ENCODE results near the gene FASN.
"Not testable (repeated sequence)": the region's sequence is repeated elsewhere in the genome, so short reads cannot be mapped to it uniquely, and the experiment has no call there.

Gene FASN

DNA sequence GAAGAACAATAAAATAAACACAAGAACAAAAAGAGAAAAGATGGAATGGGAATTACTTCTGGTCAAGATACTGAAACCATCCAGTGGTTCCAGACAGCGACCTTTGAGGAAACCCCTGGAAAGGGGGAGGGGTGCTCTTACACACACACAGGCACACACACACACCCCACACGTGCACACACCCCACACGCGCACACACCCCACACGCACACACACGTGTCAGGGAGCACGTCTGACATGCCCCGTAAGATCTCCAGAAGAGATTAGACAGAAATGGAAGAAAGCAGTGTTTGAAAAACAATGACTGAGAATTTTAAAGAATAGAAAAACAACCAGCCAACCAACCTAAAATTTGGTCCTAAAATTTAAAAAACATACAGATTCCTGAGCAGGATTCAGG is 45.3 kb upstream of the FASN start:
- TF ChIP-seq, protein P1, sequence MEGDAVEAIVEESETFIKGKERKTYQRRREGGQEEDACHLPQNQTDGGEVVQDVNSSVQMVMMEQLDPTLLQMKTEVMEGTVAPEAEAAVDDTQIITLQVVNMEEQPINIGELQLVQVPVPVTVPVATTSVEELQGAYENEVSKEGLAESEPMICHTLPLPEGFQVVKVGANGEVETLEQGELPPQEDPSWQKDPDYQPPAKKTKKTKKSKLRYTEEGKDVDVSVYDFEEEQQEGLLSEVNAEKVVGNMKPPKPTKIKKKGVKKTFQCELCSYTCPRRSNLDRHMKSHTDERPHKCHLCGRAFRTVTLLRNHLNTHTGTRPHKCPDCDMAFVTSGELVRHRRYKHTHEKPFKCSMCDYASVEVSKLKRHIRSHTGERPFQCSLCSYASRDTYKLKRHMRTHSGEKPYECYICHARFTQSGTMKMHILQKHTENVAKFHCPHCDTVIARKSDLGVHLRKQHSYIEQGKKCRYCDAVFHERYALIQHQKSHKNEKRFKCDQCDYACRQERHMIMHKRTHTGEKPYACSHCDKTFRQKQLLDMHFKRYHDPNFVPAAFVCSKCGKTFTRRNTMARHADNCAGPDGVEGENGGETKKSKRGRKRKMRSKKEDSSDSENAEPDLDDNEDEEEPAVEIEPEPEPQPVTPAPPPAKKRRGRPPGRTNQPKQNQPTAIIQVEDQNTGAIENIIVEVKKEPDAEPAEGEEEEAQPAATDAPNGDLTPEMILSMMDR (conservative IDR thresholded peaks at IDR 0.05; ENCODE audit: low read length), result no peak
- TF ChIP-seq EZH2phosphoT487 (IDR thresholded peaks at IDR 0.05; ENCODE audit: borderline replicate concordance), result no peak
- Histone ChIP-seq H3K79me2 (ENCODE audit: insufficient read depth, low read length) (peaks cover 5% of the 10 kb centered on the region; the same call in 1 of the 2 replicates), H3K4me1 (ENCODE audit: insufficient read depth, low read length, poor library complexity, severe bottlenecking) (no peaks in the 10 kb centered on the region), H3K36me3 (ENCODE audit: insufficient read depth, low read length) (peaks cover 29% of the 10 kb centered on the region; the same call in 1 of the 2 replicates), H3K4me3 (ENCODE audit: low read length, poor library complexity, severe bottlenecking) (no peak overlapping the region), H2AFZ (ENCODE audit: low read length) (no peak overlapping the region), H3K4me2 (ENCODE audit: low read depth, low read length, poor library complexity, severe bottlenecking) (no peak overlapping the region), H3F3A (ENCODE audit: low read depth) (no peaks in the 10 kb centered on the region), H3K9me3 (ENCODE audit: insufficient read depth, low read depth, low read length) (no peaks in the 10 kb centered on the region), H3K27me3 (ENCODE audit: insufficient read depth, low read length, poor library complexity, severe bottlenecking) (no peaks in the 10 kb centered on the region), H3K9ac (ENCODE audit: low read depth, low read length, poor library complexity, severe bottlenecking) (no peak overlapping the region), H4K20me1 (ENCODE audit: insufficient read depth, low read length, poor library complexity, severe bottlenecking) (no peaks in the 10 kb centered on the region), H3K9me2 (replicated peaks; ENCODE audit: low read depth, low read length) (no peaks in the 10 kb centered on the region)

DNA sequence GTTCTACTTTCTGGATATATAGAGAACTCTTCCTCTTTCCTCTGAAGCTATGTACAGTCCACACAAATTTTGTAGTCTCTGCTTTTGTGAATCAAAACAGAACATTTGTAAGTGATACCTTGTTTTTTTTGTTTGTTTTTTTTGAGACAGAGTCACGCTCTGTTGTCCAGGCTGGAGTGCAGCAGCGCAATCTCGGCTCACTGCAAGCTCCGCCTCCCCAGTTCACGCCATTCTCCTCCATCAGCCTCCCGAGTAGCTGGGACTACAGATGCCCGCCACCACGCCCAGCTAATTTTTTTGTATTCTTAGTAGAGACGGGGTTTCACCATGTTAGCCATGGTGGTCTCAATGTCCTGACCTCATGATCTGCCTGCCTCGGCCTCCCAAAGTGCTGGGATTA is 41.9 kb upstream of the FASN start:
- H3K4me1 ChIP-seq (ENCODE audit: insufficient read depth, low read length, poor library complexity, severe bottlenecking); H3K27me3 ChIP-seq (ENCODE audit: insufficient read depth, low read length, poor library complexity, severe bottlenecking); H4K20me1 ChIP-seq (ENCODE audit: insufficient read depth, low read length, poor library complexity, severe bottlenecking); H3K79me2 ChIP-seq (ENCODE audit: insufficient read depth, low read length); H3K4me2 ChIP-seq (ENCODE audit: low read depth, low read length, poor library complexity, severe bottlenecking); H3K4me3 ChIP-seq (ENCODE audit: low read length, poor library complexity, severe bottlenecking); H3K9ac ChIP-seq (ENCODE audit: low read depth, low read length, poor library complexity, severe bottlenecking); H3K9me3 ChIP-seq (ENCODE audit: insufficient read depth, low read depth, low read length); H2AFZ ChIP-seq (ENCODE audit: low read length); H3K9me2 ChIP-seq (replicated peaks; ENCODE audit: low read depth, low read length); H3F3A ChIP-seq (ENCODE audit: low read depth): not testable (repeated sequence)
- H3K36me3 ChIP-seq (ENCODE audit: insufficient read depth, low read length), result peaks cover 17% of the 10 kb centered on the region; the same call in 1 of the 2 replicates

DNA sequence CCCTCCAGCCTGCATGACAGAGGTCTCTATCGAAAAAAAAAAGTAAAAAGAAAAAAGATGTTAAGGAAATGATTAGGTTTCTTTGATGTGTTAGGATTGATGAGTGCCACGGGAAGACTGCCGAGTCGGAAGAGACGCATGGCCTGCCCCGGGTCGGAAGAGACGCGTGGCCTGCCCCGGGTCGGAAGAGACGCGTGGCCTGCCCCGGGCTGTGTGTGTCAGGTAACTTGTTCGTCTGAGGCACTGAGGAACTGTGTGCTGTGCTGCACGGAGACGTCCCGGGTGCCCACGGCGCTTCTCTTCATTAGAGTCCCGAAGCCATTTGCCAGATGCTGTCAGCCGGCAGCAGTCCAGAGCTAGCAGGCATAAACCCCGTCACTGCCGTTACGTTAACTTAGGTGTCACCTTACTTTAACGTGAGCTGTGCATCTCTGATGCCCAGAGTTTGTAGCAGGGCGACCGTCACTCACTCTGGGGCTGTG is 40.5 kb upstream of the FASN start:
- Histone ChIP-seq H3K4me1 (ENCODE audit: insufficient read depth, low read length, poor library complexity, severe bottlenecking) (no peaks in the 10 kb centered on the region), H3F3A (ENCODE audit: low read depth) (no peaks in the 10 kb centered on the region), H4K20me1 (ENCODE audit: insufficient read depth, low read length, poor library complexity, severe bottlenecking) (no peaks in the 10 kb centered on the region), H3K9ac (ENCODE audit: low read depth, low read length, poor library complexity, severe bottlenecking) (no peak overlapping the region), H3K79me2 (ENCODE audit: insufficient read depth, low read length) (peaks cover 5% of the 10 kb centered on the region; the same call in 1 of the 2 replicates), H3K9me3 (ENCODE audit: insufficient read depth, low read depth, low read length) (no peaks in the 10 kb centered on the region), H3K9me2 (replicated peaks; ENCODE audit: low read depth, low read length) (no peaks in the 10 kb centered on the region), H3K4me2 (ENCODE audit: low read depth, low read length, poor library complexity, severe bottlenecking) (no peak overlapping the region), H3K36me3 (ENCODE audit: insufficient read depth, low read length) (peaks cover 17% of the 10 kb centered on the region; the same call in 1 of the 2 replicates), H3K4me3 (ENCODE audit: low read length, poor library complexity, severe bottlenecking) (no peak overlapping the region), H3K27me3 (ENCODE audit: insufficient read depth, low read length, poor library complexity, severe bottlenecking) (no peaks in the 10 kb centered on the region), H2AFZ (ENCODE audit: low read length) (no peak overlapping the region)
- TF ChIP-seq, protein P1 (conservative IDR thresholded peaks at IDR 0.05; ENCODE audit: low read length), result no peak
- TF ChIP-seq EZH2phosphoT487 (IDR thresholded peaks at IDR 0.05; ENCODE audit: borderline replicate concordance), result no peak

DNA sequence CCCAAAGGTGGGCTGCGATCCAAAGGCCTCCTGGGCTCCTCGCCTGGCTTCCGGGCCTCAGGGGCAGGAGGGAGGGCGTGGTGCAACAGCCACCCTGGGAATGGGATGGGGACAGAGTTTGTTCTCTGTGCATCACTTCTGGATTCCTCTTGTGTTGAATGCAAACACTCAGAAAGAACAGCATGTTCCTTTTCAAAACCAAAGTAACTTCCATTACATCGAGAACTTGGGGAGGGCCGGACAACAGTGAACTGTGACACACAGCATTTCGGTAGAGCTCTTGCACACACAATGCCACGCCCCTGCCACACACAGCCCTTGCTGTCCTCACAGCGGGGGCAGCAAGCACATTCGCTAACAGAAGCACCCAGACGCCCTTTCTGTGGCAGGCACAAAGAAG is 36.1 kb upstream of the FASN start:
- no peak for TF ChIP-seq EZH2phosphoT487 (IDR thresholded peaks at IDR 0.05; ENCODE audit: borderline replicate concordance)
- TF ChIP-seq, protein P1 (conservative IDR thresholded peaks at IDR 0.05; ENCODE audit: low read length), result no peak
- no peaks in the 10 kb centered on the region for H3K9me3 ChIP-seq (ENCODE audit: insufficient read depth, low read depth, low read length)
- no peaks in the 10 kb centered on the region for H3F3A ChIP-seq (ENCODE audit: low read depth)
- H3K27me3 ChIP-seq (ENCODE audit: insufficient read depth, low read length, poor library complexity, severe bottlenecking), result no peaks in the 10 kb centered on the region
- H3K9me2 ChIP-seq (replicated peaks; ENCODE audit: low read depth, low read length), result no peaks in the 10 kb centered on the region
- H3K4me3 ChIP-seq (ENCODE audit: low read length, poor library complexity, severe bottlenecking), result no peak overlapping the region
- peaks cover 6% of the 10 kb centered on the region; the same call in 1 of the 2 replicates for H3K36me3 ChIP-seq (ENCODE audit: insufficient read depth, low read length)
- H3K9ac ChIP-seq (ENCODE audit: low read depth, low read length, poor library complexity, severe bottlenecking), result no peak overlapping the region
- no peaks in the 10 kb centered on the region for H3K79me2 ChIP-seq (ENCODE audit: insufficient read depth, low read length)
- no peaks in the 10 kb centered on the region for H3K4me1 ChIP-seq (ENCODE audit: insufficient read depth, low read length, poor library complexity, severe bottlenecking)
- H4K20me1 ChIP-seq (ENCODE audit: insufficient read depth, low read length, poor library complexity, severe bottlenecking), result no peaks in the 10 kb centered on the region
- H2AFZ ChIP-seq (ENCODE audit: low read length), result no peak overlapping the region
- no peak overlapping the region for H3K4me2 ChIP-seq (ENCODE audit: low read depth, low read length, poor library complexity, severe bottlenecking)

DNA sequence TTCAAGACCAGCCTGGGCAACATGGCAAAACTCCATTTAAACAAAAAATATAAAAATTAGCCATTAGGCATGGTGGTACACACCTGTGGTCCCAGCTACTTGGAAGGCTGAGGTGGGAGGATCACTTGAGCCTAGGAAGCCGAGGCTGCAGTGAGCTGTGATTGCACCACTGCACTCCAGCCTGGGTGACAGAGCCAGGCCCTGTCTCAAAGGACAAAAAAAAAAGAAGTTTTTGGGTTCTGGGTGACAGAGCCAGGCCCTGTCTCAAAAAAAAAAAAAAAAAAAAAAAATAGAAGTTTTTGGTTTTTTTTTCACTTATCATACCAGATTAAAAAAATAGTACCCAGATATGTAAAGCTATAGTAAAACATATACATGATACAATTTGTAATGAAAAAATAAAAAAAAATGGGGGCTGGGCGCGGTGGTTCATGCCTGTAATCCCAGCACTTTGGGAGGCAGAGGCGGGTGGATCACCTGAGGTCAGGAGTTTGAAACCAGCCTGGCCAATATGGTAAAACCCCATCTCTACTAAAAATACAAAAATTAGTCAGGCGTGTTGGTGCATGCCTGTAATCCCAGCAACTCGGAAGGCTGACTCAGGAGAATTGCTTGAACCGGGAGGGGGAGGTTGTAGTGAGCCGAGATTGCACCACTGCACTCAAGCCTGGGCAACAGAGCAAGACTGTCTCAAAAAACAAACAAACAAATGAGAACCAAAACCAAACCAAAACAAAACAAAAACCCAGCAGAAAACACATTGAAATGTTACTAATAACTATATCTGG is 35.3 kb upstream of the FASN start:
- not testable (repeated sequence) for H3K9ac ChIP-seq (ENCODE audit: low read depth, low read length, poor library complexity, severe bottlenecking); H3K4me3 ChIP-seq (ENCODE audit: low read length, poor library complexity, severe bottlenecking); H3K36me3 ChIP-seq (ENCODE audit: insufficient read depth, low read length); H2AFZ ChIP-seq (ENCODE audit: low read length); H3K27me3 ChIP-seq (ENCODE audit: insufficient read depth, low read length, poor library complexity, severe bottlenecking); H3K4me1 ChIP-seq (ENCODE audit: insufficient read depth, low read length, poor library complexity, severe bottlenecking); H3F3A ChIP-seq (ENCODE audit: low read depth); H3K79me2 ChIP-seq (ENCODE audit: insufficient read depth, low read length); H3K4me2 ChIP-seq (ENCODE audit: low read depth, low read length, poor library complexity, severe bottlenecking); H3K9me3 ChIP-seq (ENCODE audit: insufficient read depth, low read depth, low read length); H4K20me1 ChIP-seq (ENCODE audit: insufficient read depth, low read length, poor library complexity, severe bottlenecking); H3K9me2 ChIP-seq (replicated peaks; ENCODE audit: low read depth, low read length)
